DND-41 (cell line): ENCODE measurements around the gene SIAE.

Source experiments
- ATAC-seq: fragments of 200-7000 bp; cut with Tn5 transposase; 3 replicates; pipeline ENCODE4 v1.9.1; 2021; ENCODE audit warnings: low read depth; ENCODE audit not compliant: insufficient read depth
- DNase-seq: peaks from one replicate; pipeline ENCODE4 v3.0.0-alpha.2; 2020
- H2AFZ ChIP-seq: 2 replicates; pipeline ENCODE4 v1.6.0; 2012; ENCODE audit warnings: low read depth, low read length
- H3K27ac ChIP-seq: 2 replicates; pipeline ENCODE4 v1.5.1; 2012; ENCODE audit warnings: low read length, inconsistent platforms
- H3K27me3 ChIP-seq: fragments of 200-600 bp; sonication (generic); 2 replicates; pipeline ENCODE4 v1.6.0; 2012; ENCODE audit warnings: low read length, mild to moderate bottlenecking, inconsistent platforms; ENCODE audit not compliant: insufficient read depth, poor library complexity
- H3K36me3 ChIP-seq: 2 replicates; pipeline ENCODE4 v1.5.1; 2012; ENCODE audit warnings: low read length, inconsistent platforms; ENCODE audit not compliant: insufficient read depth
- H3K4me1 ChIP-seq: 2 replicates; pipeline ENCODE4 v1.5.1; 2012; ENCODE audit warnings: mild to moderate bottlenecking, low read length; ENCODE audit not compliant: insufficient read depth
- H3K4me2 ChIP-seq: 2 replicates; pipeline ENCODE4 v1.6.0; 2012; ENCODE audit warnings: mild to moderate bottlenecking, moderate library complexity, low read length, inconsistent platforms; ENCODE audit not compliant: insufficient read depth
- H3K4me3 ChIP-seq, 2 experiments: fragments of 200-600 bp in 1 of 2; shearing (Covaris generic) in 1 of 2; 2 replicates each; pipeline ENCODE4 v1.5.1; 2012 to 2016; ENCODE audit warnings: inconsistent platforms in 2 of 2, low read length in 2 of 2, mild to moderate bottlenecking in 2 of 2, low read depth in 1 of 2, moderate library complexity in 1 of 2
- H3K79me2 ChIP-seq: 2 replicates; pipeline ENCODE4 v1.6.0; 2012; ENCODE audit warnings: low read length, inconsistent platforms; ENCODE audit not compliant: insufficient read depth
- H3K9ac ChIP-seq: 2 replicates; pipeline ENCODE4 v1.6.0; 2012; ENCODE audit warnings: low read depth, mild to moderate bottlenecking, inconsistent platforms, low read length, moderate library complexity
- H3K9me3 ChIP-seq: 2 replicates; pipeline ENCODE4 v1.5.1; 2012; ENCODE audit warnings: low read length, moderate library complexity, mild to moderate bottlenecking, inconsistent platforms; ENCODE audit not compliant: insufficient read depth, severe bottlenecking
- H4K20me1 ChIP-seq: 2 replicates; pipeline ENCODE4 v1.6.0; 2012; ENCODE audit warnings: low read length; ENCODE audit not compliant: insufficient read depth
- EZH2 ChIP-seq: IDR thresholded peaks from 3 replicates; pipeline ENCODE4 v1.6.1; 2012; ENCODE audit warnings: borderline replicate concordance, low read depth, mild to moderate bottlenecking, moderate library complexity, low read length, inconsistent platforms; ENCODE audit not compliant: severe bottlenecking
- TF ChIP-seq, protein P1 (sequence below): IDR thresholded peaks from 2 replicates; pipeline ENCODE4 v1.5.1; 2012; ENCODE audit warnings: borderline replicate concordance, low read length, moderate library complexity, mild to moderate bottlenecking; ENCODE audit not compliant: poor library complexity, severe bottlenecking; ENCODE audit errors: extremely low read depth

The SIAE gene

DNA sequence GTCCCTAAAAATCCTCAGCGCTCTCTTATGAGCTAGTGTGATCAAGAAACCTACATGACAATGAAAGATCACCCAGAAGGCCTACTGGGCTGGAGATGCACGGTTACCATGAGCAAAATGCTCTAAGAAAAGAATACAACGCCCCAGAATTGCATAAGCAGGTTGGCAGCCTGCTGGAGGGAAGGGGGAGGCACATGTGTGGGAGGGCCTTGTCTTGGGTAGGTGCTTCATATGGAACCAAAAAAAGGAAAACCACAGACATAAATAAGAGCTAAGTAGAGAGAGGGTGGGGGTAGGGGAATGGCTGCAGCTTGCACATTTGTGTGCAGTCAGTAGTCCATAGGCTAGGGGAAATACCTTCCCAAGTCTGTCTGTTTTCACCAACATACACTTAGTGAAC lies 2.8 kb downstream of the SIAE start:
- no peak overlapping the region for H3K27ac ChIP-seq
- H3K36me3 ChIP-seq = no peaks in the 10 kb centered on the region
- no peaks in the 10 kb centered on the region for H3K79me2 ChIP-seq
- no peaks in the 10 kb centered on the region for H4K20me1 ChIP-seq
- ATAC-seq (peak; percentile 81), DNase-seq (peak; percentile 21)
- no peak overlapping the region for H3K9ac ChIP-seq
- TF ChIP-seq, protein P1, sequence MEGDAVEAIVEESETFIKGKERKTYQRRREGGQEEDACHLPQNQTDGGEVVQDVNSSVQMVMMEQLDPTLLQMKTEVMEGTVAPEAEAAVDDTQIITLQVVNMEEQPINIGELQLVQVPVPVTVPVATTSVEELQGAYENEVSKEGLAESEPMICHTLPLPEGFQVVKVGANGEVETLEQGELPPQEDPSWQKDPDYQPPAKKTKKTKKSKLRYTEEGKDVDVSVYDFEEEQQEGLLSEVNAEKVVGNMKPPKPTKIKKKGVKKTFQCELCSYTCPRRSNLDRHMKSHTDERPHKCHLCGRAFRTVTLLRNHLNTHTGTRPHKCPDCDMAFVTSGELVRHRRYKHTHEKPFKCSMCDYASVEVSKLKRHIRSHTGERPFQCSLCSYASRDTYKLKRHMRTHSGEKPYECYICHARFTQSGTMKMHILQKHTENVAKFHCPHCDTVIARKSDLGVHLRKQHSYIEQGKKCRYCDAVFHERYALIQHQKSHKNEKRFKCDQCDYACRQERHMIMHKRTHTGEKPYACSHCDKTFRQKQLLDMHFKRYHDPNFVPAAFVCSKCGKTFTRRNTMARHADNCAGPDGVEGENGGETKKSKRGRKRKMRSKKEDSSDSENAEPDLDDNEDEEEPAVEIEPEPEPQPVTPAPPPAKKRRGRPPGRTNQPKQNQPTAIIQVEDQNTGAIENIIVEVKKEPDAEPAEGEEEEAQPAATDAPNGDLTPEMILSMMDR = no peak
- TF ChIP-seq EZH2 = no peak
- no peak overlapping the region for H2AFZ ChIP-seq
- no peaks in the 10 kb centered on the region for H3K4me1 ChIP-seq
- H3K9me3 ChIP-seq = no peaks in the 10 kb centered on the region
- H3K4me3 ChIP-seq = no peak overlapping the region
- peaks cover 18% of the 10 kb centered on the region for H3K27me3 ChIP-seq
- H3K4me2 ChIP-seq = no peak overlapping the region

DNA sequence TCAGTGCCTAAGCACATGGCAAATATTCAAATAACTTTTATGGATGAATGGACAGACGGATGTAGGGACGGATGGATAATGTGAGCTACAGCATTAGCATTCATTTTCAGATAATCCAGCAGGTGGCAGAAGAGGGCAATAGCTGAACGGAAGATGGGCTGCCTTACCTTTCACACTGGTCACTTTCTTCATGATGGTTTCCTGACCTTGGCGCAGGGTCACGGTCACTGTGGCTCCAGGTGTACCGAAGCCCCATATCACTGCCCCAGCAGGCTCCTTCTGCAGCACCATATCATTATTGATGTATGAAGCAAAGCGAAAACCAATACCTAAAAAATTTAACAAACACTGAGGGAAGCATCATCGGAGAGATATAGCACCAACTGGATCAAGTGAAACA lies 4.3 kb downstream of the SIAE start:
- no peak overlapping the region for H3K4me2 ChIP-seq
- peaks cover 18% of the 10 kb centered on the region for H3K27me3 ChIP-seq
- H3K79me2 ChIP-seq = no peaks in the 10 kb centered on the region
- H3K4me1 ChIP-seq = no peaks in the 10 kb centered on the region
- H3K27ac ChIP-seq = no peak overlapping the region
- no peak overlapping the region for H3K9ac ChIP-seq
- H3K9me3 ChIP-seq = no peaks in the 10 kb centered on the region
- H2AFZ ChIP-seq = no peak overlapping the region
- no peaks in the 10 kb centered on the region for H4K20me1 ChIP-seq
- DNase-seq (peak; percentile 25), ATAC-seq (peak; percentile 73)
- TF ChIP-seq EZH2 = no peak
- TF ChIP-seq, protein P1 = peak; percentile 85
- H3K4me3 ChIP-seq = no peak overlapping the region
- H3K36me3 ChIP-seq = no peaks in the 10 kb centered on the region

- Histone ChIP-seq H3K27ac (no peak overlapping the region), H3K9me3 (no peaks in the 10 kb centered on the region), H3K79me2 (no peaks in the 10 kb centered on the region), H3K4me3 (no peak overlapping the region), H3K36me3 (no peaks in the 10 kb centered on the region), H3K27me3 (peaks cover 18% of the 10 kb centered on the region), H4K20me1 (no peaks in the 10 kb centered on the region), H2AFZ (no peak overlapping the region), H3K9ac (no peak overlapping the region), H3K4me1 (no peaks in the 10 kb centered on the region), H3K4me2 (no peak overlapping the region)
- no peak for TF ChIP-seq EZH2
- TF ChIP-seq, protein P1 = no peak
- ATAC-seq (no peak), DNase-seq (no peak)
These were observed 5.9 kb downstream of the SIAE start for GRCh38 chr11:124667601-124668000.

DNA sequence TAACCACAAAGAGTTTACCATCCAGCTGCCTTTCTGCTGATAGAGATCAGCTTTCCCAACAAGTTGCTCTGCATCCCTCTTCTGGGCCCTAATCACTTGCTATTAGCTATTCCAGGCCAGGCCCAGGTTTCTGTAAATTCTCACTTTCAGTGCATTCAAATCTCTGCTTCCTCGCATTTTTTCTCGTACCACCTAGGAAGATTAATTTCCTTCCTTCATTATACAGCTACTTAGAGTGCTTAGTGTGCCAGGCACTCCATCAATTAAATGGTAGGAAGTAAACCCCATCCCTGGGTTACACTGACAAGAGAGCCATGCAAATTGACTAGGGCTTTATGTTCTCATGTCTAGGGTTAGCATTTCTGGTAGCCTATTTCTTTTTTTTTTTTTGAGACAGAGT lies 9.7 kb downstream of the SIAE start:
- Histone ChIP-seq H2AFZ (no peak overlapping the region), H3K79me2 (no peaks in the 10 kb centered on the region), H3K4me1 (no peaks in the 10 kb centered on the region), H3K27me3 (peaks cover 25% of the 10 kb centered on the region), H3K4me3 (no peak overlapping the region), H3K9me3 (no peaks in the 10 kb centered on the region), H3K36me3 (no peaks in the 10 kb centered on the region), H3K27ac (no peak overlapping the region), H4K20me1 (no peaks in the 10 kb centered on the region), H3K9ac (no peak overlapping the region), H3K4me2 (no peak overlapping the region)
- ATAC-seq (no peak), DNase-seq (no peak)
- TF ChIP-seq EZH2 = no peak
- TF ChIP-seq, protein P1 = no peak
